GM19193 (cell line): Measurements from ENCODE around the gene GPR39.

ENCODE experiments used
- POLR2A ChIP-seq: IDR thresholded peaks from 4 replicates; pipeline ENCODE4 v1.6.1; 2011; ENCODE audit not compliant: insufficient read depth, insufficient read length; ENCODE audit errors: extremely low read depth

GPR39 gene

DNA sequence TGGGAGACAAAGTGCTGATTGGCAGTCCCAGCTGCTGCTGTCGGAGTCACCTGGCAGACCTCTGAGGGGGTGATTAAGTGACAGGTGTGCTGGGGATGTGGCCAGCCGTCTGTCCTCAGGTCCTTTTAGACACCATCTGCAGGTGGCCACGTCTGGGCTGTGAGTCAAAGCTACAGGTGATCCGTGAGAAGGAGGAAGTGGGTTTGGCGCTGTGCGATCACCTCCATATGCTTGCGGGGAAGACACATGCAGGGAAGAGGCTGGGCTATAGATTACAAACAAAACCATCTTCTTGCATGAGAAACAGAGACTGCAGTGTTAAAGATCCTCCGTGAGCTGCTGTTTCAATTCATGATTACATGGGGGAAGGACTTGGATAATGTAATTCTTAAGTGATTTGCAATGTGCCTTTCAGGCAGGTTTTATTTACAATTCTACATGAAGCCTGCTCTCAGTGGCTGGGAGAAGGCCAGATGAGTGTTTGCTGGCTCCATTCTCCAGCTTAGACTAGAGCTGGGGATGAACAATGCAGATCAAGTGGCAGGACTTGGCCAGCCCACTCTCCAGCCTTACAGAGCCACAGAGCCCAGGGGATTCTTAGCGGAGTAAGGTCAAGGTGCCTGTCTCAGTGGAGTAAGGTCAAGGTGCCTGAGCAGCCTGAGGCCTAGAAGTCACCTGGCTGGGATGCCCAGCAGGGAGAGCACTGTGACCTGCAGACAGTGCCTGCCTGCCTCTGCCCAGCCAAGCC lies 165.6 kb downstream of the GPR39 start:
- no peak for TF ChIP-seq POLR2A

DNA sequence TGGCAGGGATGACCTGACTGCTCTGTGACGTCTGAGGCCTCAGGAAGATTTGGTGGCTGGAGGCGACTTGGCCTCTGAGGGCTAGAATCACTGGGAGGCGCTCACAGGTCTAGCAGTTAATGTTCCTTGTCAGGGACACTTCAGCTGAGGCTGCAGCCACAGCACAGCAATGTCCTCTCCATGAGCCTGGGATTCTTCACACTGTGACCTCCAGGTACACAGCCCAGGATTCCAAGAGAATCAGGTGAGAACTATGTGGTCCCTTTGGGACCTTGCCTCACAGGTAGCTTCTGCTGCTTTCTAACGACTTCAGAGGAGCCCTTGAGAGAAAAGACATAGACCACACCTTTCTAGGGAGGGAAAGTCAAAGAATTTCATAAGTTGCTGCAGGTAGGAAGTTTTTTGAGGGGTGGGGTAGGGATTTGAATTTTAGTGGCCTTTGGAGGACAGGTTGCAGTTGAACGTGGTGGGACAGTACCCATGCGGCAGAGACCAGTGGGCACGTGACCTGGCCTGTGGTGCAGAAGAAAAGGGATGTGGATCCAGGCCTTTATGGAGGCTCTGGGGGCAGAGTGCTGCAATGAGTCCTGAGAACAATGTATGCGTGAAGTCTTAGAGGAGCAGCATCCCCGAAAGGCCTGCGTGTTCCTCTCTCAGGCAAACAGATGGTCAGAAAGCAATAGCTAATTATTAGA lies 167.2 kb downstream of the GPR39 start:
- TF ChIP-seq POLR2A = no peak

DNA sequence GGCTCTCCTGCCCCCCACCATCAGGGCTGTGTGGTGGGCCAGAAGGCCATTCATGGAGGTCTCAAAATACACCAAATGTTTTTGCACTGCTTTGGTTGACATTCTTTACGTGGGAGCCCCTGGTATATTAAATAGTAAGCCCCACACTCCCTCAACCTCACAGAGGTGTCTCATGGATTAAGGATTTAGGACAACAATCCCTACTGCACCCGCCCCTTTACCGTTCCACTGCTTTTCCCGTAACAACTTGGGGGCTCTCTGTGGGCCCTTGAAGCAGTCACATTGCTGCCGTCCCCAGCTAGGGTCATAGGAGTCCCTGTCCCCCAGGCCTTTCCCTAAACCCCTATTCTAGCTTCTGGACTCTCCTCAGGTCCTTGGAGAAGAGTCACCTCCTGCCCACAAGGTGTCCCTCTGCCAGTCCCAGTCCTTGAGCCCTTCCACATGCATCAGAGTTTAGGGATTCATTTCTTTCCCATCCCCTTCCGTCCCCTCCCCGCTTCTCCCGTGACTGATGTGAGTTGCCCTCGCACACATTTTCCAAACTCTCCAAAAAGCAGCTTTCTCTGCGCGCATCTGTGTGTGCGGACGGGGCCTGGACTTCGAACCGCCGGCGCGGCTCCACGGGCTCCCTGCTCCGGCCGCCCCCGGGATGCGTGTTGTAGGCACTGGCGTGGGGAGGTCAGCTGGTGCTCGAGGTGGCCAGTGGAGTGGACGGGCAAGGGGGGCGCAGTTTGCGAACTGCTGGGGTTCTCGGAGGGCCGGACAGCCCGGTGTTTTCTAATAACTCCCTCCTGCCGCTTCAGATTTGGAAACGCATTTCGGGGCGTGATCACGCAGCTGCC lies 168.6 kb downstream of the GPR39 start:
- no peak for TF ChIP-seq POLR2A

DNA sequence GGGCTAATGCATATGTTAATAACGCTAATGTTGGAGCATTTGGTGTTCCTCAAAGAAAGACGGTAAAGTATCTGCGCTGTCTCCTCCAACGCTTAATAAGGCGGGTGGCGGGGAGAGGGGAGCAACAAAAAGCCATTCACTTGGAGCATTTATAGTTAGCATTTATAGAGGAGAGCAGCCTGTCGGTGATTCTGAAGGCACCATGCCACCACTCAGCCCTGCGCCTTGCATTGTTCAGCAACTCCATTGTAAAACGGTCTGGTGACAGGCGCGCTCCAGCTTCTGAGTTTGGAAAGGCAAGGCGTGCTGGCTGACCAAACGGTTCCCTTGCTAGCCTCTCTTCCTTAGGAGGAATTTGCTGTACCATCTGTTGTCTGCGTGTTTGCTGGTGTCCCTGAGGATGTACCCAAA lies 169.5 kb downstream of the GPR39 start:
- no peak for TF ChIP-seq POLR2A

DNA sequence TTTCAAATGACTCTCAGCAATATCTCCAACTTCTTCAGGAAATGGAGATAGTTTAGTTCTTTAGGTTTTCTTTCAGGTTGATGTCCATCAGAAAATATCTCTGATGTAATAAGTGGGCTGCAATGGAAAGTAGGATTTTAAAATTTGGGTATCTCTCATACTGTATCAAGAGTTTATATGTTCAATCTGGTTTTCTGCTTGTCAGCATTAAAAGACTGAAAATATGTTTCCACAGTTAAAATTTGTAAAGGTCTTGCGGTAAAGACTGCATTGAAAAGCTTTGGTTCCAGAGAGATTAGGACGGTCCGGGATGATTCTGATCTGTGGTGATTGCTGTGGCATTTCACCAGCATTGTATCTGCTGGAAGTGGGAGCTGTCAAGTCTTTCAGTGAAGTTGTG lies 170.2 kb downstream of the GPR39 start:
- TF ChIP-seq POLR2A = no peak

DNA sequence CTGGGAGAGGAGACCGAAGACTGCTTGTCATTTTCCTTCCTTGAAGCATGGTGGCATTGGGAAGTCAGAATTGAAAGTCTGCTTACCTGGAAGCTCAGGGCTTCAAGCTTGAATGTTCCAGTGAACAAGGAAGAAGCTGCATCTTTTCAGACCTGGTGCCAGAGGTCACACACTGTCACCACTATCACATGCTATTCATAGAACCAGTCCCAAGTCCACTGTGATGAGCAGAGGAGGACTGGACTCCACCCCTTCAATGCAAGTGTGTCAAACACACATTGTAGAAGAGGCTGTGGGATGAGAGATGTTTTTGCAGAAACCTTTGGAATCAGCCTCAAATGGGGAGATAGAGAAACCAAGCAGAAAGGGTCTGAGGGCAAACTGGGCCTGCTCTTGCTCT lies 172.0 kb downstream of the GPR39 start:
- no peak for TF ChIP-seq POLR2A

DNA sequence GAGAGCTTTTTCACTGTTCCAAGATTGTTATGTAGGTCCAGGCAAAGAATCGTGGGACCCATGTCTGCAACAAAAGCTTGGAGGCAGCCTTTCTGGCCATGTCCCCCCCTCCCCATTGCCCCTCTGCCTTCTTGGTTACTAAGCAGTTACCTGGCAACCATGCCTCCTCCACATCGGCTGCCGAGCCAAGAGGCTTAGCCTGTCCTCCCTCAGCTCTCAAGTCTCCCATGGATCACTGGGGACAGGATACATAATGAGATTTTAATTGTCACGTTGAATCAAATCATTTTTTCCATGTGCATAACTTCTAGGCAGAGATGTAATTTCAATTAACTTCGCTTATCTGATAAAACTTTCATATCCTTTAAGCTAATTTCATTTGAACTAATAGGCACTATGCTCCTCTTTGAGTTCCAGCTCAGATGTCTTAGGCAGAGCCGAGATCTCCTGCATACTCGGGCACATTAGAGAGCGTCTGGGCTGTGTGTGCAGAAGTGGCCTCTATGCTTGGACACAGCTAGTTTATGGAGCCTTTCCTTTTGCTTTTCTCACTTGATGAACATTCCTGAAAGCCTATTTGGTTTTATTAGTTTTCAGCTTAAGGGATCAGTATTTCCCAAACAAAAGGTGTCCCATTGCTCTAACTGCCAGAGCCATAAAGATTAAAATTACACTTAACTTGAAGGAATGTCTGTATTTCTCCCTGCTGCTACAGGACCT lies 172.7 kb downstream of the GPR39 start:
- no peak for TF ChIP-seq POLR2A

DNA sequence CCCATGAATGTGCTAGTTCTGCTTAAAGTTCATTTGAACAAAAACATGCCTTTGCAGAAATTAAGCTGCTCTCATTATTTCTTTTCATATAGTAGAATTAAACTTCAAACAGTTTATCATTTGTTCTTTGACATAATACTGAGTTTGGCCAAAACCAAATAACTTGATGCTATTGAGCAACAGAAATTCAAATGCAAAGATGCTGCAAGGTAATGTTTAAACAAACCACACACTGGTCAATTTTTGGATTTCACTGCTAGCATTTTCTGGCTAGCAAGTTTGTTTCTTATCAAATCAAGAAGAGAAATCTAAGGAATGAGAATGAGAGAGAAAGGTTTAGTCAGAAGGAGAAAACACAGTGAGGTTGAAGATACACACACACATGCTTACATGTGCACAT lies 173.4 kb downstream of the GPR39 start:
- TF ChIP-seq POLR2A = no peak

DNA sequence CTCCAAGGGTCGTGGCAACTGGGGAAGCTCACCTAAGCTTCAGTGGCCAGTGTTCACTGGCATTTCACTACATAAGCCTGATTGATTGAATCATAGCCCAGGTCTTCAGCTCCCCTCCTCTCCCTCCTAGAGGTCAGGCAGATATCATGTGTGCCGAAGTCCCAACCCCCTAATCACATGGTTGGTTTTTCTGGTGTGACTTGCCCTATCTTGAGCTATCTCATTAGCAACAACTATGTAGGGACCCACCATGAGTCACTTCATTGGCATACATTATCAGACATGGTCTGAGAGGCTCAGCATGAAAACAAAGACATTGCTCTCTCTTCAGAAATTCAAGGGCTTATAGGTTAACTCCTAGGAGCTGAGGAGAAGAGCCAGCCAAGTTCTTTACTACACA lies 176.6 kb downstream of the GPR39 start:
- TF ChIP-seq POLR2A = no peak

DNA sequence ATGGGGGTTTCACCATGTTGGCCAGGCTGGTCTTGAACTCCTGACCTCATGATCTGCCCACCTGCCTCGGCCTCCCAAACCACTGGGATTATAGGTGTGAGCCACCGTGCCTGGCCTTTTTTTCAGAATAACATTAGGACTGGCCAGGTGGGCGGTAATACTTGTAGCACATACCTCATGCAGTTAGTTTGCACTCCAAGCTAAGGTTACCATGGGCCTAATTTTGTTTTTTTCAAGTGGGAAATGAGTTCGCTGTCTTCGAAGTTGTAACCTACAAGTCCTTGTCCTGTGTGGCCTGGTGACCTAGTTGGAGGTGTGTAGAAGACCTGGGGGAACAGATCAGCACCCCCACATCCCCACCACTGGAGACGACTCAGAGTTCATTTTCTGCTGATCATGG lies 178.6 kb downstream of the GPR39 start:
- no peak for TF ChIP-seq POLR2A

DNA sequence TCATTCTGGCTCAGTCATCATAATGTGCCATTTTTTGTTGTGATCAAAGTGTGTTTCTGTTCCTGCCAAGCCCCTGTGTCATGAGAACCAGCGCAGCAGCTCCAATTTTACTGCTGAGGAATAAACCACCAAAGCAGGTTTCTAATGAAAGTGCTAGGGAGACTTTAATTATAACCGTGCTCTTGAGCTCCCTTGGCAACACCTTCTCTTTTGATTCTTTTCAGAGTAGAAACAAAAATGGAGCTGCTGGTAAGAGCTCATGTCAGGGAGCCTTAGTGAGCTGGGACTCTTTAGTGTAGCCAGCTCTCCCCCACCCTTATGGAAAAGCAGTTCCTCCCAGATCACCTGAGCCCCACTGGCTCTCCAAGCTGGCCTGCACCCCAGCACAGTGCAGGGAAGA lies 179.1 kb downstream of the GPR39 start:
- TF ChIP-seq POLR2A = no peak

DNA sequence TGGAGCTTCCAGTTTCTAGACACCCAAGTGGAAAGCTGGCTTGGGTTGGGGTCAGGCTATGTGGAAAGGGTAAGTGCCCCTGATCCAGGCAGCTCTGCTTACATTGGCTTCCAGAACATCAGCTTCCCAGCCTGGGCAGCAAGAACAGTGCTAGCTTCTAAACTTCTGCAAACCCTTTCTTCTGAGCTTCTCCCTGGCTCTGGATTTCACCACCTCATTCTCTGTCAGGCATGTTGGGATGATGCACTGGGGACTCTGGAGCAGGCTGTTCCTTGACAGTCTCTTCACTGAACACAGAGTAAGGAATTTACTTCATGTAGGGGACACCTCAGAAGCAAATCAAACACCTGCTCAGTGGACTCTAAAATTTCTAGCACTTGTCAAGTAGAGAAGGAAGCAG lies 180.6 kb downstream of the GPR39 start:
- no peak for TF ChIP-seq POLR2A

DNA sequence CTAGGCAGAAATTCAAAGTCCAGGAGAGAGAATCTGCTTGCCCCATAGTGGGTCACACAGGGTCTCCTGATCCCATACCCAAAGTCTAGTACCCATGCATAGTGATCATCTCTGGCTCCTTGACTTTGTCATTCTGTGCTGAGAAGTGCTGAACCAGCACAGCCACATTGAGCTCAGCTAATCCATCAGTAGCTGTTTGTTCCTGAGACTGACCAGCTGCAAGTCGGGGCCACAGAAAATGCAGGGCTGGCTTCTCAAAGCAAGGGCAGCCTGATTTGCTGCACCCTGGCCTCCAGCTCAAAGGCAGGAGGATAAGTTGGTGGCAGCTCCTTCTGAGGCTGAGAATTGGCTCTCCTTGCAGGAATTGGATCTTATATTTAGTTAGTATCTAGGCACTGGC lies 181.2 kb downstream of the GPR39 start:
- no peak for TF ChIP-seq POLR2A

DNA sequence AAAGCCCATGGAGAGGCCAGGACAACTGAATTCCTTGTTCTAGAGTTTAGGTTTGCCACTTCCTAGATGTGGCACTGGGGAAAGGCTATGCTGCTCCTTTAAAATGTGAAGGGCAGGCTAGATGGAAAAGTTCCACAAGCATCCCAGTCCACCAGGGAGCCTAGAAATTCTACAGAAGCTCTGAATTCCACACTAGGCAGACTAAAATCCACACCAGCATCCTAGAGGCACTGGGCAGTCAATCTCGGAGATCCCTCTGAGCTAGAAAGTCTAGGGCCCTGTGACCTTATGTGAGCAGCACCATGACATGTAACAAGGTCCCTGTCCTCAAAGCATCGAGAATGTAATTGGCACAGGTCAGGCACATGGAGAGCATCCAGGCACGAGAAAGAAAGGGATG lies 181.9 kb downstream of the GPR39 start:
- TF ChIP-seq POLR2A = no peak

DNA sequence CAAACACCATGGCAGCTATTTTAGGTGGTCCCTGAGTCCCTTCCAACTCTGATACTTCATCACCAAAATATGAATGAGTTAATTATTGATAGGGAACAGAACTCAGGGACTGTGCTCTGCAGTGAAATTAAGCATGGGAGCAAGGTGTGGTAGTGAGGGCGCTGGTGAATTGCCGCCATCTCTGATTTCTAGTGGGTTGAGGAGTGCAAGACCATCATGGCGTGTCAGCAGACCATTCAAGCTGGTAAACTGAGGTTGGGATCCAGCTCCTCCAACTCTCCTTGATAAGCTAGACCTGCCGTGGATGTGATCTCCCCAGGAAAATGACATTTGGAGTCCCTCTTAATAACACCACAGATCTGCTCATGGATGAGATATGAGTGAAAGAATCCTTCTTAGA lies 183.0 kb downstream of the GPR39 start:
- no peak for TF ChIP-seq POLR2A

DNA sequence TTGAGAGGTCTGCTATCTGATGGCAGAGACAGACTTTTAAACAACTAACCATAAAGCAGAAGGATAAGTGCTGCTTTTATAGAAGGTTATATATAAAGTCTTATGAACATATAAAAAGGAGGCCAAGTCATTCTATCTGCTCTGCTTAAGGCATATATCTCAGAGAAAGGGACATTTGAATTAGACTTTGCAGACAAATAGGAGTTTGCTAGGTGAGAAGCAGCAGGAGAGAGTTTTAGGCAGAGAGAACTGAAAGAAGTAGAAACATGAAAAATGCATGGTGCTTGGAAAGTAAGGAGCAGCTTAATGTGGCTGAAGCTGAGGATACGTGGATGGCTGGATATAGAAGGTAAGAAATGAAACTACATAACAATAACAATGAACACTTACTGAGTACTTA lies 188.0 kb downstream of the GPR39 start:
- no peak for TF ChIP-seq POLR2A
